CD4-positive, alpha-beta T cell treated with Interleukin-15 for 4 hours (primary cell): ENCODE results near the gene ROBO2.

ENCODE experiments used
- DNase-seq: peaks from one replicate; pipeline ENCODE4 v3.0.0-alpha.2; 2020; ENCODE audit warnings: low spot score

The ROBO2 gene

GRCh38 chr3:77262361-77262760, 222.5 kb downstream of the ROBO2 start:
- no peak for DNase-seq

GRCh38 chr3:77267589-77267988, 227.7 kb downstream of the ROBO2 start:
- no peak for DNase-seq

- DNase-seq = no peak
These were observed 231.4 kb downstream of the ROBO2 start for GRCh38 chr3:77271306-77271705.

GRCh38 chr3:77271711-77272110, 231.8 kb downstream of the ROBO2 start:
- DNase-seq = no peak

GRCh38 chr3:77279276-77279675, 239.4 kb downstream of the ROBO2 start:
- DNase-seq = no peak

GRCh38 chr3:77281721-77282120, 241.8 kb downstream of the ROBO2 start:
- DNase-seq = no peak

GRCh38 chr3:77283108-77283507, 243.2 kb downstream of the ROBO2 start:
- DNase-seq = no peak

GRCh38 chr3:77288348-77288747, 248.4 kb downstream of the ROBO2 start:
- no peak for DNase-seq

GRCh38 chr3:77296527-77296926, 256.6 kb downstream of the ROBO2 start:
- no peak for DNase-seq

GRCh38 chr3:77298417-77298816, 258.5 kb downstream of the ROBO2 start:
- DNase-seq = no peak

- no peak for DNase-seq
These were observed 264.2 kb downstream of the ROBO2 start for GRCh38 chr3:77303955-77304699.

GRCh38 chr3:77304700-77305021, 264.8 kb downstream of the ROBO2 start:
- DNase-seq = no peak

GRCh38 chr3:77309460-77309859, 269.6 kb downstream of the ROBO2 start:
- DNase-seq = no peak

- no peak for DNase-seq
These were observed 273.9 kb downstream of the ROBO2 start for GRCh38 chr3:77313843-77314242.

GRCh38 chr3:77319711-77320110, 279.8 kb downstream of the ROBO2 start:
- DNase-seq = no peak

- DNase-seq = no peak
These were observed 280.6 kb downstream of the ROBO2 start for GRCh38 chr3:77320514-77320913.

- no peak for DNase-seq
These were observed 281.7 kb downstream of the ROBO2 start for GRCh38 chr3:77321646-77322045.

- DNase-seq = no peak
These were observed 283.7 kb downstream of the ROBO2 start for GRCh38 chr3:77323626-77324025.

GRCh38 chr3:77324105-77324504, 284.2 kb downstream of the ROBO2 start:
- DNase-seq = no peak

- DNase-seq = no peak
These were observed 285.4 kb downstream of the ROBO2 start for GRCh38 chr3:77325280-77325679.

GRCh38 chr3:77325702-77326101, 285.8 kb downstream of the ROBO2 start:
- DNase-seq = no peak

GRCh38 chr3:77326586-77326985, 286.7 kb downstream of the ROBO2 start:
- DNase-seq = no peak

GRCh38 chr3:77328690-77329089, 288.8 kb downstream of the ROBO2 start:
- DNase-seq = no peak

- DNase-seq = no peak
These were observed 289.2 kb downstream of the ROBO2 start for GRCh38 chr3:77329116-77329515.

GRCh38 chr3:77338195-77338594, 298.3 kb downstream of the ROBO2 start:
- DNase-seq = no peak
